GM19468 (cell line): ENCODE data around the gene UGP2.
"Not testable (repeated sequence)": the region's sequence is repeated elsewhere in the genome, so short reads cannot be mapped to it uniquely, and the experiment has no call there.

ENCODE experiments used
- ATAC-seq: cut with Tn5 transposase; IDR thresholded peaks from one replicate; pipeline ENCODE4 v1.9.1; 2021; ENCODE audit warnings: mild to moderate bottlenecking, moderate library complexity, moderate number of reproducible peaks; ENCODE audit not compliant: unreplicated experiment; ENCODE audit errors: extremely low read depth

UGP2 gene

GRCh38 chr2:63837036-63837594, 4.6 kb upstream of the UGP2 start:
- ATAC-seq, result no peak

DNA sequence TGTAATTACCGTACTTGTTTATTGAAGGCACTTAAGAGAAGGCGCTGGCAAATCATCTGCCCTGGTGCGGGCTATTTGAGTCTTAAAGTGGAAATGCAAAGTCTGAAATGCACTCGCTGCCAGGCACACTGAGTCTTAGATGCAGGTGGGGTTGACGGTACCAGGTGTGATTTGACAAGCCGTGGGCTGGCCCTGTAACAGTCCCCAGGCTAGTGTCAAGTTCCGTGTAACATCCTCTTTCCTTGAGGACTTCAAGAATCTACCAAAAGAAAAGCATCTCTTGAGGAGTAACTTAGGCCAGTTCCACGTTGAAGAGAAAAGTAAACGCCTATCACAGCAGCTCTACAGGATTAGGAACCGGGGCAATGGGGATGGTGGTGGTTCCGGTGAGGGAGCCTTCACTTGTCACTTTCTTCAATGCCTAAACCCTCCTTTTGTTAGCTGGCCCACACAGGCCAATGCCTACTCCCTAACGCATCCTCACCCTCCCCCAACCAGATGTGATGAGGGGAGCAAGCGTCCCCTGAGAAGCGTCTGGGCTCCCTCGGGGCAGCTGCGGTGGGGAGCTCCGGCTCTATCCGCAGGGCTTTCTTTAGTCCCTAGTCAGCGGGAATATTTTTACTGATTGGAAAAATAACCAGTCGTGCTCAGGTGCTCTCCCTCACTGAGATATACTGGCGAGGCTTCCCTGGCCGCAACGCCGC, 1.5 kb upstream of the UGP2 start:
- peak; percentile 16 for ATAC-seq

DNA sequence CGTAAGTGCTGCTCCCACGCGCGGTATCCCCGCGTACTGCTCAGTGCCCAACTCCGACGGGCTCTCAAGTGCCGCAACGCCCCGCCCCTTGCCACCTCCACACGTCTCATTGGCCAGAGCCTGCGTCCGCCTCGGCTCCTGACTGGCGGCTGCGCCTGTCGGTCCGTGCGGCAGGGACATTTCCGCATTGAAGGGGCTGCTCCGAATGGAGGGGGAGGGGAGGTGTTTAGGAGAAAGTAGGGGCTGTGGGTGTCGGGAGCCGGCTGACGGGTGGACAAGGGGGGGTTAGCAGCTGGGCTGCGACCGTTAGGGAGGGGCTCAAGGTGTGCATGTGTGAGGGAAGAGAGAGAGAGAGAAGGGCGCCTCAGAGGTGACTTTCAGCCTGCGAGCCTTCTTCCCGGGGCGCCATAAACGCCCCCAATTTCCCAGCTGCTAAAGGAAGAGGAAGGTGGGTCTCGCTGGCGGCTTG, 877 bp upstream of the UGP2 start:
- peak; percentile 88 for ATAC-seq

GRCh38 chr2:63842149-63843061, 709 bp downstream of the UGP2 start:
- ATAC-seq, result no peak

- ATAC-seq, result no peak
Measured at GRCh38 chr2:63843093-63843492, 1.4 kb downstream of the UGP2 start.

- ATAC-seq, result no peak
Measured at GRCh38 chr2:63843791-63844190, 2.1 kb downstream of the UGP2 start.

- no peak for ATAC-seq
Measured at GRCh38 chr2:63844616-63845015, 2.9 kb downstream of the UGP2 start.

DNA sequence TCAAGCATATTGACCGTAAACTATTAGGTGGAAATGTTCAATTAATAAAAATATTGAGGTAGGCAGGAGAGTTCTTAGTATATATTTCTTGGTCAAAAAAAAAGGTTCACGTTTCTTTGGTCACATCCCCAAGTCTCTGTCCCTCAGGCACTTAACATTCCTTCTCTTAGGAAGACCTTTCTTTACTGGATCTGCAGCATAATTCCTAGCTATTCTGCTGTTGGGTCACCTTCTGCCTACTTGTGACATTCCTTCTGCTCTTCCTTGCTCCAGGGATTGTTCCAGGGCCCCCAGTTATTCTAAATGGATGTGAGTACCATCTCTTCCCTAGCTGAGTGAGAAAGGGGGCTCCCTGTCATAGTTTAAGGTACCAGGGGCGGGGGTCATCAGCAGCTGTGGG, 4.2 kb downstream of the UGP2 start:
- ATAC-seq, result no peak

DNA sequence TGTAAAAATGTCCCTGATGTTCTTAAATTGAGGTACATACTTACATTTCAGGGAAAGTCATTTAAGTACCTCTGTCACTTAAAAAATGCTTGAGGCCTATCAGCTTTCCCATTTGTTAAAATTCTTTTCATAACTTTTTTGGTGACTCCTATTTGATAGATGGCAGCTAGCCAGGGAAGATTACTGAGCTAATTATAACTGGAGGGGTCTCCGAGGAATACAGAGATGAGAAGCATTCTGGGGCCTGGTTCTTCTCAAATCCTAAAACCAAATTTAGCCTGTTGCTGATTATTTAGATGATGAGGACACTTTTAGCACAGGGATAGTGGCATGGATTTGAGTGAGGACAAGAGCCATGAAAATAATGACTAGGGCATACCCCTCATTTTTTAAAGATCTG, 4.8 kb downstream of the UGP2 start:
- no peak for ATAC-seq

GRCh38 chr2:63847571-63847970, 5.9 kb downstream of the UGP2 start:
- not testable (repeated sequence) for ATAC-seq

DNA sequence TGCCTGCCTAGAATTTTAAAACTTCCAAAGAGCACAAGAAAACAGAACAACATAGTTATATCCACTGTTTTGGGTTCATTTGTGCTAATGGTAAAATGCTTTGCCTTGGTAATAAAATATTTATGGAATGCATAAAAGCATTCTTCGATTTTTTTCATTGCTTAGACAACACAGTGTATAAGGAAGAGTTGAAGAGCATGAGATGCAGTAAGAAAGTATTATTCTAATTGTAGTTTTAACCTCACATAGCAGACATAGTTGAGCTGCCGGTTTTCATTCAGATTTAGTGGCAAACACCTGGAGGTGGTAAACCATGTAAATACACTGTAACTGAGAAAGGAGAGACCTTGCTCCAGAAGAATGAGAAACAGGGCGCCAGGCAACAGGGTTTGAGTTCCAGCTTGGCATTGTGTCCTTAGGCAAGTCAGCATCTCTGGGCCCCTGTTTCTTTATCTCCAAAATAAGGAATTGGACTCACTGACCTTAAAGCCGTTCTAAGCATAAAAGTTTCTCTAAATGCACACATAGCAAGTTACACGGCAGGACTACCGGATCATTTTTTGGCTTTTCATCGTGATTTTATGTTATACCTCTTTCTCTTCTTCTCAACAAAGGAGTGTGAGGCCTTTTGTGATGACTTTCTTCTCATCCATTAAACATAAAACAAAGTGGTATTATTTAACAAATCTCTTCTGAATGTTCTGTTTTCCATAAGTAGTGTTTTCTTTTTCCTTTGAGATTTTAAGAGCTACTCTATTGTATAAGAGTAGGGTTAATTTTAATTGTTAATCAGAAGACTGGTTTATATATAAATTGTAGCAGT, 7.9 kb downstream of the UGP2 start:
- no peak for ATAC-seq

GRCh38 chr2:63850204-63850571, 8.5 kb downstream of the UGP2 start:
- ATAC-seq, result no peak

- no peak for ATAC-seq
Measured at GRCh38 chr2:63850649-63851048, 9.0 kb downstream of the UGP2 start.

DNA sequence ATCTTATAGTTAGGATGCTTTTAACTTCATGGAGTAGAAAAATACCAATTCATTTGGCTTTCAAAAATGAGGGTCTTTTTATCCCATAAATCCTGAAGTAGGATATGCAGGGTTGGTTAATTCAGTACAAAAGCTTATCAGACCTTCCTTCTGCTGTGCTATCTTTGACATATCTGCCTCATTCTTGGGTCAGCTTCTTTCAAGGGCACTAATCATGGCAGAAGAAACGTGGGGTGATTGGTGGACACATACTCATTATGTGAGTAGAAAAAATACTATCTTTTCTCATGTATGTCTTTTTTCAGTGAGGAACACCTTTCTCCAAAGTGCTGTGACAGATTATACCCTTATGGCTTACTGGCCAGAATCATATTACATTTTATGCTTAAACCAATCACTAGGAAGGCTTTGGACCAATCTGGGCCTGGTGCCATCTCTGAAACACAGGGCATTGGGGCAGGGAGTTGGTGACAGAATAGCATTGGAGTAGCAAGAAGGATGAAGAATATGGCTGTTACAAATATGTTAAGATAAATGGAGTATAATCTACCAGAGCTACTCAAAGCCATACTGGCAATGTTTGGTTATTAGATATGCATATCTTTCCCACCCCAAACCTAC, 10.1 kb downstream of the UGP2 start:
- no peak for ATAC-seq

- no peak for ATAC-seq
Measured at GRCh38 chr2:63853527-63854310, 12.0 kb downstream of the UGP2 start.

GRCh38 chr2:63855418-63856302, 14.0 kb downstream of the UGP2 start:
- ATAC-seq, result no peak

- no peak for ATAC-seq
Measured at GRCh38 chr2:63856303-63856603, 14.6 kb downstream of the UGP2 start.

- ATAC-seq, result no peak
Measured at GRCh38 chr2:63858291-63858690, 16.6 kb downstream of the UGP2 start.
